NCI-H1694 (cell line): ENCODE data around the gene MGRN1.

Experiments used
- DNase-seq: peaks from one replicate; lab custom pipeline; 2025; lab: John Stamatoyannopoulos, UW

The MGRN1 gene

GRCh38 chr16:4675864-4676786 lies 51.5 kb downstream of the MGRN1 start:
- no peak for DNase-seq

DNA sequence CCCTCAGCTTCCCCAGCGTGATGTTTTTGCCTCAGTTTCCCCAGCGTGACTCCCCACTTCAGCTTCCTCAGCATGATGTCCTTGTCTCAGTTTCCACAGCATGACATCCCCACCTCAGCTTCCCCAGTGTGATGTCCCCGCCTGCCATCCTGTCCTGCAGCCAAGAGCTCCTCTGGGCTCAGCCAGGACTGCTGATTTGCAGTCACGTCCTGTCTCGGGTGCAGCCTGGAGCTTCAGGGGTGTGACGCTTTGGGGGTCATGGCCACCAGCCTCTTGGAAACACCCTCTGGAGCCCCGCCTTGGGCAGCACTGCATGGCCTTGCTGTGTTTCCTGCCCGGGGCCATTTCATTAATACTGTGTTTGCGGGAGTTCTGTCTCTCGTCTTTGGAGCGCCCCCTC lies 52.2 kb downstream of the MGRN1 start:
- no peak for DNase-seq

- no peak for DNase-seq
These were observed 52.8 kb downstream of the MGRN1 start for GRCh38 chr16:4677390-4677789.

GRCh38 chr16:4677994-4678393 lies 53.4 kb downstream of the MGRN1 start:
- DNase-seq, result no peak

DNA sequence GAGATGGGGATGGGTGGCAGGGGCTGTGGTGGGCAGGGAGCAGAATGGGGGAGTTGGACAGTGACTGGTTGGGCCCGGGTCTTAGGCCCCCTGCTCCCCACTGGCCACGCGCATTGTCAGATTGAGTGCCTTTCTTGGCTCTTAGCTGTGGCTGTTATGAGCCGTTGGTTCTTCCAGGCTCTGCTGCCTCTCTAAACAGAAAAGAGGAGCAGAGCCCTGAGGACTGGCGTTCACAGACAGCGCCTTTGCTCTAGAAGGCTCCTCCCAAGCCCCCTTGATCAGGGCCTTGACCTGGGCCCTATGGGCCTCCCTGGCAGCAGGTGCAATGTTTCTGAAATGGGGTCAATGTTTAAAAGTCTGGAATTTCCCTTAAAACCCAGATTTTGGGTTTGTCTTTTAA lies 54.0 kb downstream of the MGRN1 start:
- no peak for DNase-seq

GRCh38 chr16:4679156-4679849 lies 54.7 kb downstream of the MGRN1 start:
- no peak for DNase-seq

- DNase-seq, result no peak
These were observed 55.4 kb downstream of the MGRN1 start for GRCh38 chr16:4679850-4680636.

DNA sequence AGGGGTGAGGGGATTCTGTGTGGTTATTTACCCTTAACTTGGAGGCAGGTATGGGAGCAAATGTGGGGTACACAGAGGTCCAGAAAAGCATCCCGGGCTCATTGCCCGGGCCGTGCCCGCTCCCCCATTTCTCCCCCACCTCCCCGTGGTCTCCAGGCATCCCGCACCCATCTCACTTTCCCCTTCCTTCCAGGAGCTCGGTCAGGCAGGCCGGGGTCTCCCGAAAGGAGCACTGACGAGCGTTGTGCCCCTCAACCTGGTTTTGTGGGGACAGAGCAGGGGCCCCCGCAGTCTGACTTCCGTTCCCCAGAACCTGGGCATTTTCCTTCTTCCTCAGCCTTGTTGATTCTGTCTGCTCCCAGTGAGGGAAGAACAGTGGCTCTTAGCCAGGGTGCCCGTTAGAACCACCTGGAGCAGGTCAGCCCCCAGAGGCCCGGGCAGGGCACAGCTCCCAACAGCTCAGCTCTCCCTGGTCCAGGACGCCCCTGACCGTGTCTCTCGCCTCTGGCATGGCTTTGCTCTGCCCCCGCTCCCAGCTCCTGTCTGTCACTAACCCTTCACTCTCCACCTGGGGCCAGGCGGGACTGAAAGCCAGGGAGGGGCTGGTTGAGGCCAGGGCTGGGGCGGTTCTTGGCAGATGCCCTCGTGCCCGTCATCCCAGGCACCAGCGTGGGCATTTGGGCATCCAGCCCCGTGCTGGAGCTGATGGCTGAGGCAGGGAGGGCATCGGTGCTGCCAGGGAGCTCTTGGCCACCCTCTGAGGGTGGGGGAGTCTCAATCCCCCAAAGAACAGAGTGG lies 56.2 kb downstream of the MGRN1 start:
- DNase-seq, result no peak

DNA sequence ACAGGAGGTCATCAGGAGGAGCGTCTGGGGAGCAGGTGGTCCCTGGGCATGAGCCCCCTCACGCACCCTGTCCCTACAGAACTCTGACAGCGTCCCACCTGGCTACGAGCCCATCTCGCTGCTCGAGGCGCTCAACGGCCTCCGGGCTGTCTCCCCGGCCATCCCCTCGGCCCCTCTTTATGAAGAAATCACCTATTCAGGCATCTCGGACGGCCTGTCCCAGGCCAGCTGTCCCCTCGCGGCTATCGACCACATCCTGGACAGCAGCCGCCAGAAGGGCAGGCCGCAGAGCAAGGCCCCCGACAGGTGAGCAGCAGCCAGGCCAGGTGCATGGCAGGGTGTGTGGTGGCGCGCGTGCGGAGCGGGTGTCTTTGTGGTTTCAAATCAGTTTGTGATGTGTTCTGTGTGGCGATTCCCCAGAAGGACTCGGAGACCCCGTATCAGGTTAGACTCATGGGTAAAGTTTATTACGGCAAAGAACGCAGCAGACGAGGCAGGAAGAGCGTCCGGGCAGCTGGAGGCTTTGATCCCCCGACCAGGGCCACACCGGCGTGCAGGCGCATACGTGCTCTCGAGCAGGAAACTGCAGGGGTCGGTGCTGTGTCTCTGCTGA lies 57.0 kb downstream of the MGRN1 start:
- no peak for DNase-seq

DNA sequence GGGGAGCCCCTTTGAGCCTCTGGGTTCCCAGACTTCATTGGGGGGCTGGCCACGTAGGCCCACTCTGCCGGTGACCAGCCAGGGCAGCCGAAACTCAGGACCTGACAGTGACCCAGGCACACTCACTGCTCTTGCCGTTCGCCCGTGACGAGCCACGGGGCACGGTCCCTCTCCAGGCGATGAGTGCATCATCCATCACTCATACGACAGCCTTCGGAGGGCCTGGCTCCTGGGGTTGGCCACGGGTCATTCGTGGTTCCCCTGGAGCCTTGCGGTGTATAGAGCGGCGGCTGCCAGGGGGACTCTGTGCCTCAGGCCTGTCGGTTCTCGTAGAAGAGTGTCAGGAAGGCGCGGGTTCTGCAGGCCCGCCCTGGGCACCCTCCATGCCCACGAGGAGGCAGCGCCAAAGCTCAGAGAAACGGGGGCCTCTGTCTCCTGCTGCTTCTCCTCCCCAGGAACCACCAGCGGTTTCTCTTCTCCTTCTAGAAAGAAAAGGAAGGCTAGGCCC lies 57.5 kb downstream of the MGRN1 start:
- DNase-seq, result no peak

- DNase-seq, result no peak
These were observed 58.1 kb downstream of the MGRN1 start for GRCh38 chr16:4682616-4683254.

DNA sequence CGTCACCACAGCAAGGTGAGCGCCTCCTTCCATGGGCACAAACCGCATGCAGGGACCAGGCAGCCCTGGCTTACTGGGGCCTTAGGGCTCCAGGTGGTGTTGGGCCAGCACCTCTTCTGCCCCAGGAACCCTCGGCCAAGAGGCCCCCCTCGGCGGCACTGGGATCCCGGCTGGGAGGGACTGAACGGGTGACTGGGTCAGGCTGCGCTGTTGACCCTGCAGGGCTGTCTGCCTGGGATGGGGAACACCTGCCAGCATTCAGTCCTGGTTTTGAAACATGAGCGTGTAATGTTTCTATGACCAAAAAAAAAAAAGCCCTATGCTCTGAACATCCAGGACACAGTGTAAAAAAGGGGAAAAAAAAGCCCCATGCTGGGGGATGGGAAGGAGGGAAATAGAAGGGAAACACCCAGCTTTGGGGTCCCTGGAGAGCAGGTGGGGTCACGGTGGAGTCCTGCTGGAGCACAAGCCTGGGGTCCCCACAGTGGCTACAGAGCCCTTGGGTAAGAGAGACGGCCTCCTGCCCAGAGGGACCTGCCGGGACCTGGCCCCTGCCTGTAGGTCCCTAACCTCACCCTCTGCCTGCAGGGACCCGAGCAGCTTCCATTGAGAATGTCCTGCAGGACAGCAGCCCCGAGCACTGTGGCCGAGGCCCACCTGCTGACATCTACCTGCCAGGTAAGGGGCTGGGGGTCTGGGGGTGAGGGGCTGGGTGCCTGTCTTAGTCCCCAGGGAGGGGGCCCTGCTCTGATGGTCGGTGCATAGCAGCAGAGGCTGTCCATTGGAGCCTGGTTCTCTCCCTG lies 58.8 kb downstream of the MGRN1 start:
- DNase-seq, result no peak

GRCh38 chr16:4684058-4684715 lies 59.6 kb downstream of the MGRN1 start:
- DNase-seq, result no peak

DNA sequence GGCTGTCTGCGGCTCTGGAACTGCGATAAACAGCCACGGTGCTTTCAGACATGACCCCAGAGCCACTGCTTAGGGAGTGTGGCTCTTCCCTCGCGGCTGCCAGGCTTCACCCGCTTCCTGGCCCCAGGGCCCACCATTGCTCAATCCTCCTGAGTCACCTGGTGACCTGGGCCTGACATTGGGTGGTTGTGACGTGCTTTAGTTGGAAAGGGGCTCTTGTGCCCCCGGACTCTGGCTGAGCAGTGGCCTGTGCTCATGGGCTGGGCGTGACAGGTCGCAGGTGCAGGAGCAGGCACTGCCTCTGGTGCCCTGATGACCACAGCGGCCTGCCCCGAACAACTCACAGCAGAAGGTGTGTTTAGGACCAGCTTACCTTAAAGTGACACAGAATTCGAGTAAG lies 60.1 kb downstream of the MGRN1 start:
- DNase-seq, result no peak

- DNase-seq, result no peak
These were observed 60.7 kb downstream of the MGRN1 start for GRCh38 chr16:4685292-4685691.

DNA sequence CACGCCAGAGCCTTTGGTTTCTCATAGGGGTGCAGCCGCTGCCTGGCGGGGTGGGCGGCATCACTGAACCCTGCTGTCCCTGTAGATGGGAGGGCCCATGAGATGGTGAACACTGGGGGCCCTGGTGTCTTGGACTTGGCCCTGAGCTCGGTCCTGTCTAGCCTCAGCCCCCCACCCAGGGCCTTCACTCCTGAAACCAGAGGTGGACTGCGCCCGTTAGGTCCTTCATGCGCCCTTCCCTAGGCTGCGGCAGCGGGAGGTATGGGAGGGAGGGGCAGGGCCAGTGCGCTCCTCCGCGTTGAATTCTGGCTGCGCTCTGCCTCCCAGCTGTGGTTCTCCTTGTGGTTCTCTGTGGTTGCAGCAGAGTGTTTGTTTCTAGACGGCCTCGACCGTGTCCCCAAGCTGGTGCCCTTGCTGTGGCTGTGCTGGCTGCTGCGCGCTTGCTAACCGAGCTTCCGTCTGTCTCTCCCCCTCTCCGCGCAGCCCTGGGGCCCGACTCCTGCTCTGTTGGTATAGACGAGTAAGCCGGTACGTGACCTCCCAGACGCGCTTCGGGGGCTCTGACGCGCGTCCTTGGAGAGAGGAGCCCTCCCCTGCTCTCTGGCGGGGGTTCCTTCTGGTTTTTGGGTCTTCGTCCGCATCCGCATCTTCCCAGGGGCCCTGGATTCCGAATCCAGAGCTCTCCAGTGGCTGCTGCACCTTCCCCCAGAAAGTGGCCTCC lies 61.3 kb downstream of the MGRN1 start:
- DNase-seq, result no peak

- DNase-seq, result no peak
These were observed 62.0 kb downstream of the MGRN1 start for GRCh38 chr16:4686497-4687210.

DNA sequence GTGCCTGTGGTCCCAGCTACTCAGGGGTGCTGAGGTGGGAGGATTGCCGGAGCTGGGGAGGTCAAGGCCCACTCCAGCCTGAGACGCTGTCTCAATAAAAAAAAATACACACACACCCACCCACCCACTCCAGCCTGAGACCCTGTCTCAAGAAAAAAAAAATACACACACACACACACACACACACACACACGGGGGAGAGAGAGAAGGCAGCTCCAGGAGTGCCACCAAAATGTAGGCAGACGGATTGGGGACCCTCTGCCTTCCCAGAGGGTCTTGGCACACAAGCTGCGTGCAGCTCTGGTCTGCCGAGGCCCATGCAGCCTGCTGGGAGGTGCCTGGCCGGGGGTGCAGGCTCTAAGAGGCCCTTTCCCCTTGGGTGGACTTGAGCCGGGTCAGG lies 62.8 kb downstream of the MGRN1 start:
- no peak for DNase-seq
